Activated naive CD8-positive, alpha-beta T cell (primary cell): Measurements from ENCODE around the gene SCART1.

ENCODE experiments used
- H3K27ac Mint-ChIP-seq: one replicate; pipeline ENCODE4 v1.8.0; 2021; ENCODE audit warnings: mixed read lengths
- H3K27me3 Mint-ChIP-seq: one replicate; pipeline ENCODE4 v1.8.0; 2021; ENCODE audit warnings: mixed read lengths
- H3K36me3 Mint-ChIP-seq: one replicate; pipeline ENCODE4 v1.8.0; 2021; ENCODE audit warnings: mixed read lengths
- H3K4me1 Mint-ChIP-seq: one replicate; pipeline ENCODE4 v1.8.0; 2021; ENCODE audit warnings: low read depth, mixed read lengths
- H3K4me3 Mint-ChIP-seq: one replicate; pipeline ENCODE4 v1.8.0; 2021; ENCODE audit warnings: mild to moderate bottlenecking, mixed read lengths
- H3K9me3 Mint-ChIP-seq: one replicate; pipeline ENCODE4 v1.8.0; 2021; ENCODE audit warnings: low read depth, mixed read lengths

The SCART1 gene

DNA sequence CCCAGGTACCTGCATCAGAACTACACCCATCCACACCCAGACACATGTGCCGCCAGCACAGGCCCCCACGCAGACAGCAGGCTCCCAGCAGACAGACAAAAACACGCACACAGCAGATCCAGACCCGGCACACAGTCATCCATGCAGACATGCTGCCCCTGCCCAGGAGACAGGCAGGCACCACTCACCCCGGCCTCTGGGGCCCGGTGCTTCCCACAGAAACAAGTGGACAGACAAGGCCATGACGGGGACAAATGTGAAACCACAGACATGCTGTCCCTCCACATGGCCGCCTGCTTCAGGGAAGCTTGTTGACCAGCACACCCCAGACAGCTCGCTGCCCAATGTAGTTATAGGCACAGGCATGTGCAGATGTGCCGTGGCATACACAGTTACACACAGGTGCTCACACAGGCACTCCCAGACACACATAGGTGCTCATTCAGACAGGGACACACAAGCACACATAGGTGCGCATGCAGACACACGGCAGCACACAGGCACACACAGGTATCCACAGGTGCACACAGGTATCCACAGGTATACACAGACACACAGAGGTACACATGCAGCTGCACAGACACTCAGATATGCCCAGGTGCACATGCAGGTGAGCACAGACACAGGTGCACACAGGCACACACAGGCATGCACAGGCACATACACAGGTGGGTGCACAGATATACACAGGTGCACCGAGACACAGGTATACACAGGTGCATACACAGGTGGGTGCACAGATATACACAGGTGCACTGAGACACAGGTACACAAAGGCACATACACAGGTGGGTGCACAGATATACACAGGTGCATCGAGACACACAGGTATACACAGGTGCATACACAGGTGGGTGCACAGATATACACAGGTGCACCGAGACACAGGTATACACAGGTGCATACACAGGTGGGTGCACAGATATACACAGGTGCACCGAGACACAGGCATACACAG is 10.5 kb upstream of the SCART1 start:
- H3K36me3 Mint-ChIP-seq: peaks cover 21% of the 10 kb centered on the region
- no peak overlapping the region for H3K27ac Mint-ChIP-seq
- peaks cover 14% of the 10 kb centered on the region for H3K9me3 Mint-ChIP-seq
- H3K27me3 Mint-ChIP-seq: peaks cover 4% of the 10 kb centered on the region
- peaks cover 9% of the 10 kb centered on the region for H3K4me1 Mint-ChIP-seq
- H3K4me3 Mint-ChIP-seq: no peak overlapping the region

DNA sequence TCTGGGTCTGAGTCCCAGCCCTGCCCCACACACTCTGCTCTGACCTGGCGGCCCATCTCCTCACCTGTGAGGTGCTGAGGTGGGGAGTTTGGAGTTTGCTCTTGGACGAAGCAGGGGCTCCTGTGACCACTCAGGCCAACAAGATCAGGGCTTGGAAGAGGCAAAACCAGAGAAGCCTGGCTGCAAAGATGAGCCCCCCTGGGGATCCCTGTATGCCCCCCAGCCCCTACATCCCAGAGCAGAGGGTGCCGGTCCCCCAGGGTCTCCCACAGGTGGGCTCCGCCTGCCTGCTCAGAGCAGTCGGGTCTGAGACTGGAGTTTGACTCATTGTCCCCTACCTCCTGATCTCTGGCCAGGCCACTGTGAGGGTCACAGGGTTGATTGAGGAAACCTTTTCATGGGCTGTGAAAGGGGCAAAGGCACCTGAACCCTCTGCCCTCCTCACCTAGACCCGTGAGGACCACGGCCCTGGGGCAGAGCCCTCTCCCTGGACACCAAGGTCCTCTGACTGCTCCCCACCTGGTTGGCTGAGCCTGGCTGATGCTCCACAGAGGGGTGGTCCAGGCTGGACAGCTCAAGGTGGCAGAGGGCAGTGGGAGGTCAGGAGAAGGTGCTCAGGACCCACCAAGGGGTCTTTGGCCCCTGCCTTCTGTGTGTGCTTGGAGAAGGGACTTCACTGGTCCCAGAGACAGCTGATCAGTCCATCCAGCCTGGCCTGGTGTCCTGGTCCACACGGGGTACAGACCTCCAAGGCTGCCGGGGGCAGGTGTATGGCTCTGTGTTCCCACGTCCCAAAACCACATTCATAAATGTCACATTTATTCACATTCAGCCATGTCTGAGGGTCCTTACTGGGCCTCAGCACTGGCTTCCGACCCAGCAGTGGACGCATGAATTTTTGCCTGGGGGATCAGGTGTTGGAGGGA is 9.1 kb upstream of the SCART1 start:
- Mint-ChIP-seq H3K27me3 (peaks cover 1% of the 10 kb centered on the region), H3K36me3 (peaks cover 24% of the 10 kb centered on the region), H3K9me3 (peaks cover 19% of the 10 kb centered on the region), H3K4me3 (no peak overlapping the region), H3K4me1 (peaks cover 7% of the 10 kb centered on the region), H3K27ac (no peak overlapping the region)

DNA sequence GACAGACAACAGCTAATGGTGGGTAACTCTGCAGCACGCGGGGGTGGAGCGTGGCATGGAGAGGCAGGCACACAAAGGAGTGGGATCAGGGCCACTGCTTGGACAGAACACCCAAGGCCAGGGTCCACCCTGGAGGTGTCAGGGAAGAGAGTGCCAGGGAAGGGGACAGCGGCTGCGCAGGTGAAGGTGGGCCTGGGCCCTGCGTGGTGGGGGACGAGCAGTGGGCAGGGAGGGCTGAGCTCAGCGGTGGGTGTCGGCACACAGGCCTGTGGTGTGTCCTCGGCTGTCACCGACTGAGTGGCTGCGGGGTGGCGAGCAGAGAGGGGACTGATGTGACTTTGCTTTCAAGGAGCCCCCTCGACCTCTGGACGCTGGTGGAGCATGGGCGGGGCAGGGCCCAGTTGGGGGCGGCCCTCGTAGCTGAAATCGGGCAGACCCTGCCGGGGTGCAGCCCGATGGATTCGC is 8.4 kb upstream of the SCART1 start:
- peaks cover 7% of the 10 kb centered on the region for H3K4me1 Mint-ChIP-seq
- no peak overlapping the region for H3K27ac Mint-ChIP-seq

DNA sequence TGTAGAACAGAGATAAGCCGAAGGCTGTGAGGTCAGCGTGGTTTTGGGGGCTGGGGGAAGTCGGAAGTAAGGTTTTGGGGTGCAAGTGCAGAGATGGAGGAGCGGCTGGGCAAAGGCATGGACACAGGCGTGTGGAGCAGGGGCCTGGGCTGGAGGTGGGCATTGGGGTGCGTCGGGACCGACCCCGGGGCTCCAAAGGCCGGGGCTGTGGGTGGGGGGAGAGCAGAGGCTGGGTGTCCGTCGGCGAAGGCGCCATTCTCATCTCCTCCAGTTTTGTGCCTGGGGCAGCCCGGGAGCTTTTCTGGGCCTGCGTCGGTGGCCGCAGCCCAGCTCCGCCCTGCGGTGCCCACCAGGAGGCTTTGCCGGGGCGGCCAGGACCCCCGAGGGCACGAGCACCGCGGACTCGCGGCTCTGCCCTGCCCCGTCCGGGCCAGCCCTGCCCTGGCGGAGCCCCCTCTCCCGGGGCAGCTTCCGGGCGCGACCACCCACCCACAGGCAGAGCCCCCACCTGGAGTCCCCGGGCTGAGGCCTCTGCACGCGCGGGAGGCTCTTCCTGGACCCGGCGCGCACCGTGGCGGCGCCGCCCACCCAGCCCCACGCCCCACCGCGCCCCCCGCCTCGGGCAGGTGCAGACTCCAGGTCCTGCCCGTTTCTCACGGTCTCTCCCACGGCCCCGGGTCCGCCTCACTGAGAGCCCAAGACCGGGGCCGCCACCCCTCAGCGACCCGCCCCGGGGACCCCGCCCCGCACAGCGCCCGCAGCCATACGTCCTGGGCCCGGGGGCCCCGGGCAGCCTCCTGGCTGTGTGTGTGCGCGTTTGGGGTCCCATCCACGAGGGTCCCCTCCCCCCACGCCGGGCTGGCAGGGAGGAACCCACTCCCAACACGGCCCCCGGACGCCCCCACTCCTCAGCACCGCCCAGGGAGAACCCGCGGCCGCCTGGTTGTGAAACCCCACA is 7.7 kb upstream of the SCART1 start:
- H3K4me1 Mint-ChIP-seq: peaks cover 7% of the 10 kb centered on the region
- no peak overlapping the region for H3K27ac Mint-ChIP-seq
- H3K9me3 Mint-ChIP-seq: peaks cover 19% of the 10 kb centered on the region
- peaks cover 24% of the 10 kb centered on the region for H3K36me3 Mint-ChIP-seq
- peaks cover 1% of the 10 kb centered on the region for H3K27me3 Mint-ChIP-seq
- H3K4me3 Mint-ChIP-seq: no peak overlapping the region

More for the DNA sequence above, 8.4 kb upstream of the SCART1 start:
- Mint-ChIP-seq H3K27me3 (peaks cover 1% of the 10 kb centered on the region), H3K36me3 (peaks cover 24% of the 10 kb centered on the region), H3K4me3 (no peak overlapping the region), H3K9me3 (peaks cover 19% of the 10 kb centered on the region)

DNA sequence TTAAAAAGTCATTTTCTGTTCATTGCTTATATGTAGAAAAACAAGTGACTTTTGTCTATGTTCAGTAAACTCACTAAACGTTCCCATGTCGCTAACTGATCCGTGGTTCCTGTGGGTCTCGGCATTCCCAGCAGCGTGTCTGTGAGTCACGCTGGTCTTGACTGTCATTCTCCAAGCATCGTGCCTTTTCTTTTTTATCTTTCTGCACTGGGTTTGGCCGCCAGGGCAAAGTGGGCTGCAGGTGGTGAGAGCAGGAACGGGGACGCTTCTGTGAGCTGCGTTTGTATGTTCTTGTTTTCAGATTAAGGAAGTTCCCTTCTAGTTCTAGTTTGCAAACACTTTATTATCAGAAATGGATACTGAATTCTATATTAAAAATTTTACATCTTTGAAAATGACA is 6.8 kb upstream of the SCART1 start:
- Mint-ChIP-seq H3K4me3 (no peak overlapping the region), H3K27me3 (peaks cover 1% of the 10 kb centered on the region)

DNA sequence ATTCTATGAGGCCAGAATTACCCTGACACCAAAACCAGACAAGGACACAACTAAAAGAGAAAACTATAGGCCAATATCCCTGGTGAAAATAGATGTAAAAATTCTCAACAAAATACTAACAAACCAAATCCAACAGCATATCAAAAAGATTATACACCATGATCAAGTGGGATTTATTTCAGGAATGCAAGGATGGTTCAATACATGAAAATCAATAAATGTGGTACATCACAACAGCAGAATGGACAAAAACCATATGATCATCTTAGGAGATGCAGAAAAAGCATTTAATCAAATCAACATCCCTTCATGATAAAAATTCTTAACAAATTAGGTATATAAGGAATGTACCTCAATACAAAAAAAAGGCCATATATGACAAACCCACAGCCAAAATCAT is 5.6 kb upstream of the SCART1 start:
- H3K36me3 Mint-ChIP-seq: peaks cover 20% of the 10 kb centered on the region
- no peaks in the 10 kb centered on the region for H3K27me3 Mint-ChIP-seq
- H3K4me3 Mint-ChIP-seq: no peak overlapping the region
- no peaks in the 10 kb centered on the region for H3K4me1 Mint-ChIP-seq
- peaks cover 19% of the 10 kb centered on the region for H3K9me3 Mint-ChIP-seq
- no peak overlapping the region for H3K27ac Mint-ChIP-seq

More for the DNA sequence above, 6.8 kb upstream of the SCART1 start:
- Mint-ChIP-seq H3K9me3 (peaks cover 19% of the 10 kb centered on the region), H3K27ac (no peak overlapping the region), H3K36me3 (peaks cover 24% of the 10 kb centered on the region), H3K4me1 (peaks cover 7% of the 10 kb centered on the region)

DNA sequence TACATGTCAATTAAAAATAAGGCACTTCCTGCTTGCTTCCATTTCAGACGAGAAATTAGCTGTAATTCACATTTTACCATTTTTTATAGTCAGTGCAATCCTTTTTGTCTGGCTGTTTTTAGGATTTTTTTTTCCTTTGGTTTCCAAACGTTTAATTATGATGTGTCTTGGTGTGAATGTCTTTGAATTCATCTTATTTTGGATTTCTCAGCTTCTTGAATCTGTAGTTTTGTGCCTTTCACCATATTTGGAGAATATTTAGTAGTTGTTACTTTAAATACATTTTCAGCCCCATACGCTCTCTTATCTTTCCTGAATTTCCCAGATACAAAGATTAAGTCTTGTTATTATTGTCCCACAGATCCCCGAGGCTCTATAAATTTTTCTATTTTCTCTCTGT is 2.4 kb upstream of the SCART1 start:
- Mint-ChIP-seq H3K36me3 (peaks cover 19% of the 10 kb centered on the region), H3K27ac (no peak overlapping the region), H3K4me3 (no peak overlapping the region), H3K4me1 (no peaks in the 10 kb centered on the region), H3K27me3 (no peaks in the 10 kb centered on the region), H3K9me3 (peaks cover 19% of the 10 kb centered on the region)

DNA sequence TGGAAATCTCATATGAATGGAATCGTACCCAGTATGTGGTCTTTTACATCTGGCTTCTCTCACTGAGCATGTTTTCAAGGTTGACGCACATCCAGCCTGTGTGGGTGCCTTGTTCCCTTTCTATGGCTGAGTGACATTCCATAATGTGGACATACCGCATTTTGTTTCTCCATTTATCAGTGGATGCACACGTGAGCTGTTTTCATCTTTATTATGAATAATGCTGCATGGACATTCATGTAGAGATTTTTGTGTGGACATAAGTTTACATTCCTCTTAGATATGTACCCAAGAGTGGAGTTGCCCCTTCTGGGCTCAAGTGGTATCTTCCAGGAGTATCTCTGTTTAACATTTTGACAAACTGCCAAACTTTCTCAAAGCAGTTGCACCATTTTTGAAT is 1.3 kb upstream of the SCART1 start:
- H3K4me3 Mint-ChIP-seq: no peak overlapping the region
- H3K27me3 Mint-ChIP-seq: no peaks in the 10 kb centered on the region
- H3K27ac Mint-ChIP-seq: no peak overlapping the region
- no peaks in the 10 kb centered on the region for H3K4me1 Mint-ChIP-seq
- H3K36me3 Mint-ChIP-seq: peaks cover 13% of the 10 kb centered on the region
- peaks cover 13% of the 10 kb centered on the region for H3K9me3 Mint-ChIP-seq

DNA sequence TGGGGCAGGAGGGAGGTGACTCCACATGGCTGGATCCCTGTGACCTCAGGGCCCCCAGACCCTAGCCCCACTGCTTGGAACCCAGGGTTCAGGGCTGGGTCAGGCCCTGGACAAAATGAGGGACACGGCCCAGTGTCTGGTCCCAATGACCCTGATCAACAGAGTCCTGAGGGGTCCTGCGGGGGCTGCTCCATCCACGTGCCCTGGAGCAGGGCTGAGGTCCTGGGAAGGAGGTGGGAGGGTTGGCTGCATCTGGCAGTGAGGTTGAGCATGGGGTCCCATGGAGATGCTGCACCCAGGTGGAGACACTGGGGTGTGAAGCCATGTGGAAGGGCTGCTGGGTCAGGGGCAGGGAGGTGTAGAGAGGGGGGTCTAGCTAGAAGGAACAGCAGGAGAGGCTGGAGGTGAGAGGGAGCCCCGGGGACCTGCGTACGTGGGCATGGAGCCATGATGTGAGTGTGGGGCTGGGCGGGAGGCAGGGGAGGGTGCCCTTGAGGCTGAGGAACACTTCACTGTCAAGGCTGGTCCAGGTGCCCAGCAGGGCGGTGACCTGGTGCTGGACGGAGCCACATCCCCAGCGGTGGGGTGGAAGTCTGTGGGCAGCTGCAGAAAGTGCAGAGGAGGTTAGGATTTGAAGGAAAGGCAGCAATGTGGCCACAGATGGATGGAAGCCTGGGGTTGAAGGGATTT is 604 bp downstream of the SCART1 start:
- Mint-ChIP-seq H3K4me3 (no peak overlapping the region), H3K27ac (no peak overlapping the region), H3K9me3 (no peaks in the 10 kb centered on the region), H3K4me1 (no peaks in the 10 kb centered on the region), H3K36me3 (peaks cover 2% of the 10 kb centered on the region), H3K27me3 (no peaks in the 10 kb centered on the region)

DNA sequence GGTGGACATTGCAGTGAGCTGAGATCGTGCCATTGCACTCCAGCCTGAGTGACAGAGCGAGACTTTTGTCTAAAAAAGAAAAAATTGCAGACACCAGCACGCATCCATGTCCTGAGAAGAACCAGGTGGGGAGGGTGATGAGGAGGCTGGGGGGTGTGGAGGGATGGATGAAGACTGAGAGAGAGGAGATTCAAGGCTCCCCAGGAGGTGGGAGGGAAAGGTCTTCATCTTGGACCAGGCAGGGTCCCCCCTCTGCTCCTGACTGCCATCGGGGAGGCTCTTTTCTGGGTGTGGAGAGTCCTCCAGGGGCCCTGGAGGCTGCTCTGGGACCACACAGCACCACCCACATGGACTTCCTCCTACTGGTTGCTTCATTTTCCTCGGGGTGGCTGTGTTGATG is 1.5 kb downstream of the SCART1 start:
- no peaks in the 10 kb centered on the region for H3K36me3 Mint-ChIP-seq
- no peak overlapping the region for H3K4me3 Mint-ChIP-seq
- no peak overlapping the region for H3K27ac Mint-ChIP-seq

DNA sequence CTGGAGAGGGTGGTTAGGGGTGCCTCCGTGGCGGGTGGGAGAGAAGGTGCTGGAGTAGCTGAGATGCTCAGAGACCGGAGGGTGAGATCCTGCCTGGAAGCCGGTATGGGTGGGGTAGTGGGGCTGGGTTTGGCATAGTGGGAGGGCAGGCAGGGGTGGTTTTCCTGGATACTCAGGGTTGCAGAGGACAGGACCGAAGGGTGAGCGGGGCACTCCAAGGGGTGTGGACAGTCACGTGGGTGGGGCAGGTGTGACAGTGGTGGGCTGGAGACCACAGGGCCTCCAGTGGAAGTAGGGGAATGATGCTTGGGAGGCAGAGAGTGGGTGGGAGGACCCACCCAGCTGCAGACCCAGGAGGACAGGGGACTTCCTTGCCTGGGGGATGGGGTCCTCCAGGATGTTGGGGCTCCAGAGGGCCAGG is 1.9 kb downstream of the SCART1 start:
- Mint-ChIP-seq H3K9me3 (no peaks in the 10 kb centered on the region), H3K4me1 (no peaks in the 10 kb centered on the region), H3K36me3 (no peaks in the 10 kb centered on the region), H3K4me3 (no peak overlapping the region), H3K27ac (no peak overlapping the region), H3K27me3 (no peaks in the 10 kb centered on the region)

More for the DNA sequence above, 1.5 kb downstream of the SCART1 start:
- Mint-ChIP-seq H3K4me1 (no peaks in the 10 kb centered on the region), H3K27me3 (no peaks in the 10 kb centered on the region), H3K9me3 (no peaks in the 10 kb centered on the region)

DNA sequence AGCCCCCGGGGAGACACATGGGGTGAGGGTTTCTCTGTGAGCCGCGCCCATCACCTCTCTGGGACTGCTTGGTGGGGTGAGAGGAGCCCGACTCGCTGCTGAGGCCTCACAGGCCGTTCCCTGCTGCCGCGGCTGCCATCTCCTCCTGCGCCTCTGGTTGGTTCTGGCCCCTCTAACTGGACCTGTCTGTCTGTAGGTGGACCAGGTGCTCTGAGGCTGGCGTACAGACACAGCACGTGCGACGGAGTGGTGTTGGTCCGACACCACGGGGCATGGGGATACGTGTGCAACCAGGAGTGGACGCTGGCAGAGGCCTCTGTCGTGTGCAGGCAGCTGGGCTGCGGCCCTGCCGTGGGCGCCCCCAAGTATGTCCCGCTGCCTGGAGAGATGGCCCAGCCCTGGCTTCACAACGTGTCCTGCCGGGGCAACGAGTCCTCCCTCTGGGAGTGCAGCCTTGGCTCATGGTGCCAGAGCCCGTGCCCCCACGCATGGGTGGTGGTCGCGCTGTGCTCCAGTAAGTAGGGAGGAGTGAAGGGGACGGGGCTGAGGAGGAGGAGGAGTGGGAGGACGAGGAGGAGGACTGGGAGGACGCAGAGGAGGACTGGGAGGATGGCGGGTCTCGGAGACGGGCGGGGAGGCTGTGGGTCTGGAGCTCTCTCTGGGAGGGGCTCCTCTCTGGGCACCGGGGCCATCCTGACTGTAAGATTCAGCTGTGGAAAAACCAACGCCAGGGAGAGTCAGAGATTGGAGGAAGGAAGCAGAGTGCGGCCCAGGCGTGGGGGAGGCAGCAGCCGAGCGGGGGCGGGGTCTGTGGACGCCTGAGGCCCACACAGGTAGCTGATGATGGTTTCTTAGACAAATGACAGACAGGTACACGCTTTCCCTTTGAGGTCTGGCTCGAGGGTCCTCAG is 2.6 kb downstream of the SCART1 start:
- no peak overlapping the region for H3K4me3 Mint-ChIP-seq
- no peak overlapping the region for H3K27ac Mint-ChIP-seq
- no peaks in the 10 kb centered on the region for H3K4me1 Mint-ChIP-seq
- H3K36me3 Mint-ChIP-seq: no peaks in the 10 kb centered on the region
- H3K9me3 Mint-ChIP-seq: no peaks in the 10 kb centered on the region
- no peaks in the 10 kb centered on the region for H3K27me3 Mint-ChIP-seq
